ENCODE results near the gene SEMA5A.

SEMA5A gene

DNA sequence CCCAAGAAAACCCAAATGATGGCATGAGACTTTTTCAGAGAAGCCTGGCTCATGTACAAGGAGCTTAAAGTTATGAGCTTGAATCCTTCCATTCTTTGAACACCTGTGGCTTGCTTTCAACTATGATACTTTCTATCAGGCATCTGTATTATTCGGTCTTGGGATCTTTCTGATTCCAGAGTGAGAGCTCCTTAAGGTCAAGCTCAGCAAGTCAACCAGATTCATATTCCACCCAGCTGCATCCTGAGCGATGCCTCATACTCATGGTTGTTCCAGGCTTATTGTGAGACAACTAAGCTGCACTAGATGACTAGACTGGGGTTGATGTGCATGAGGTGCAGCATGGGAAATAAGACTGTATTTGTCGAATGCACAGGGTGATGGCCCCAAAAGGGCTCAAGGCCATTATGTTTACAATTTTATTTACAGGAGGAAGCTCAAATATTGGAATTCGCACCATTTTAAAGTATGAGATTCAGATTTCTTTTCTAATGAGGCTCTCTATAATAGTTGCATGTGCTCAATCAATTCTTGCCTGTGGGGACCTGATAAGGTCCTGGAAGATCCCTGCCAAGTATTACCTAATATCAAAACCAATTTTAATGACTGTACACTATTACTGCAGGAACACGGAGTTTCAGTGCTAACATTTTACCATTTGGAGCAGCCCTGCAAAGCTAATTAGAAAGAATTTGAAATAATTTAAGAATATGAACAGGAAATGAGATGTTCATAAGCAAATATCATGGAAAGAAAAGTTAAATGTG is 453.8 kb downstream of the SEMA5A start:
- H3K79me1 ChIP-seq (ENCODE audit: low read length), result no peaks in the 10 kb centered on the region
- no CpG with 5 or more reads among the region's 5 CpGs for WGBS (ENCODE audit: extremely low coverage, insufficient coverage, low lambda C conversion rate)
- no peak overlapping the region for H3K4ac ChIP-seq (ENCODE audit: low read depth, low read length)
- no peak overlapping the region for H3K27ac ChIP-seq (ENCODE audit: low read depth, low read length)
- H4K8ac ChIP-seq (ENCODE audit: low read depth, low read length), result no peak overlapping the region
- no peak overlapping the region for H2BK5ac ChIP-seq (ENCODE audit: low read length)
- H3K79me2 ChIP-seq (ENCODE audit: control insufficient read depth, insufficient read depth, low read length), result no peaks in the 10 kb centered on the region
- no peak overlapping the region for H2BK120ac ChIP-seq (ENCODE audit: low read depth, low read length)
- no peak overlapping the region for H3K9ac ChIP-seq (ENCODE audit: low read length)
- H3K18ac ChIP-seq (ENCODE audit: low read length), result no peak overlapping the region
- H3K4me3 ChIP-seq (ENCODE audit: low read length), result no peak overlapping the region
- H3K4me2 ChIP-seq (ENCODE audit: low read length), result no peak overlapping the region
- H3K4me1 ChIP-seq (ENCODE audit: control insufficient read depth, low read depth, low read length), result no peaks in the 10 kb centered on the region
- H3K23ac ChIP-seq (ENCODE audit: low read length), result no peak overlapping the region
- DNase-seq, result no peak
- H2AK5ac ChIP-seq (ENCODE audit: low read length), result no peak overlapping the region
- H4K5ac ChIP-seq (ENCODE audit: low read length), result no peak overlapping the region
- no peaks in the 10 kb centered on the region for H3K36me3 ChIP-seq (ENCODE audit: control insufficient read depth, insufficient read depth, low read length)
- H2BK15ac ChIP-seq (replicated peaks; ENCODE audit: low read depth), result no peak overlapping the region
- no peaks in the 10 kb centered on the region for H3K27me3 ChIP-seq (ENCODE audit: insufficient read depth, low read length, poor library complexity)
- no peak overlapping the region for H3K56ac ChIP-seq (ENCODE audit: low read length)

GRCh38 chr5:9090381-9091026 is 455.4 kb downstream of the SEMA5A start:
- Histone ChIP-seq H4K5ac (ENCODE audit: low read length) (no peak overlapping the region), H3K79me1 (ENCODE audit: low read length) (no peaks in the 10 kb centered on the region), H3K56ac (ENCODE audit: low read length) (no peak overlapping the region), H3K27ac (ENCODE audit: low read depth, low read length) (no peak overlapping the region), H2AK5ac (ENCODE audit: low read length) (no peak overlapping the region), H2BK5ac (ENCODE audit: low read length) (no peak overlapping the region), H3K4ac (ENCODE audit: low read depth, low read length) (no peak overlapping the region), H3K36me3 (ENCODE audit: control insufficient read depth, insufficient read depth, low read length) (no peaks in the 10 kb centered on the region), H3K23ac (ENCODE audit: low read length) (no peak overlapping the region), H3K4me1 (ENCODE audit: control insufficient read depth, low read depth, low read length) (no peaks in the 10 kb centered on the region), H3K4me2 (ENCODE audit: low read length) (no peak overlapping the region), H2BK15ac (replicated peaks; ENCODE audit: low read depth) (no peak overlapping the region), H3K9ac (ENCODE audit: low read length) (no peak overlapping the region), H3K4me3 (ENCODE audit: low read length) (no peak overlapping the region), H4K8ac (ENCODE audit: low read depth, low read length) (no peak overlapping the region), H3K27me3 (ENCODE audit: insufficient read depth, low read length, poor library complexity) (no peaks in the 10 kb centered on the region), H2BK120ac (ENCODE audit: low read depth, low read length) (no peak overlapping the region), H3K18ac (ENCODE audit: low read length) (no peak overlapping the region), H3K79me2 (ENCODE audit: control insufficient read depth, insufficient read depth, low read length) (no peaks in the 10 kb centered on the region)
- WGBS (ENCODE audit: extremely low coverage, insufficient coverage, low lambda C conversion rate), result no CpG with 5 or more reads among the region's 7 CpGs
- no peak for DNase-seq

DNA sequence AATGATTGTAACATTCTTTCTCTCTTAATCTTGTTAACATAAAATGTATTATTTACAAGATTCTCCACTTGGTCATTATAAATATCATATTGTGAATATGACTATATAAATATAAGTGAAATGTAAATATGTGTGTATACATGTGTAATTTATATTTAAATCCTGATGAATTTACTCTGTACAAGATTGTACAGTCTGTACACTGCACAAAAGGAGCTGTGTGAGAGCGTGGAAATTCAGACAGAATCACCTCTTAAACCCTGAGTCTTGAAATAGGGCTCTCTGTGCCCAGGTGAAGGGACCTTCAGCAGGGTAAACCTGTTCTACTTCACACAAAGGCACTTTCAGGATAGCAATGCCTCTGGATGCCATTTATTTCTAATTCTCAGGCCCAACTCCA is 456.0 kb downstream of the SEMA5A start:
- Histone ChIP-seq H3K4me2 (ENCODE audit: low read length) (no peak overlapping the region), H3K4me3 (ENCODE audit: low read length) (no peak overlapping the region), H2AK5ac (ENCODE audit: low read length) (no peak overlapping the region), H3K23ac (ENCODE audit: low read length) (no peak overlapping the region), H3K4me1 (ENCODE audit: control insufficient read depth, low read depth, low read length) (no peaks in the 10 kb centered on the region), H3K27ac (ENCODE audit: low read depth, low read length) (no peak overlapping the region), H3K56ac (ENCODE audit: low read length) (no peak overlapping the region), H2BK120ac (ENCODE audit: low read depth, low read length) (no peak overlapping the region), H3K9ac (ENCODE audit: low read length) (no peak overlapping the region), H4K5ac (ENCODE audit: low read length) (no peak overlapping the region), H3K36me3 (ENCODE audit: control insufficient read depth, insufficient read depth, low read length) (no peaks in the 10 kb centered on the region), H3K27me3 (ENCODE audit: insufficient read depth, low read length, poor library complexity) (no peaks in the 10 kb centered on the region), H3K79me2 (ENCODE audit: control insufficient read depth, insufficient read depth, low read length) (no peaks in the 10 kb centered on the region), H3K18ac (ENCODE audit: low read length) (no peak overlapping the region), H3K4ac (ENCODE audit: low read depth, low read length) (no peak overlapping the region), H2BK5ac (ENCODE audit: low read length) (no peak overlapping the region), H3K79me1 (ENCODE audit: low read length) (no peaks in the 10 kb centered on the region), H4K8ac (ENCODE audit: low read depth, low read length) (no peak overlapping the region), H2BK15ac (replicated peaks; ENCODE audit: low read depth) (no peak overlapping the region)
- DNase-seq, result no peak
- WGBS (ENCODE audit: extremely low coverage, insufficient coverage, low lambda C conversion rate), result no CpG with 5 or more reads among the region's 1 CpG

GRCh38 chr5:9082996-9083395 is 462.9 kb downstream of the SEMA5A start:
- no peak for DNase-seq
- no peaks in the 10 kb centered on the region for H3K79me1 ChIP-seq (ENCODE audit: low read length)

DNA sequence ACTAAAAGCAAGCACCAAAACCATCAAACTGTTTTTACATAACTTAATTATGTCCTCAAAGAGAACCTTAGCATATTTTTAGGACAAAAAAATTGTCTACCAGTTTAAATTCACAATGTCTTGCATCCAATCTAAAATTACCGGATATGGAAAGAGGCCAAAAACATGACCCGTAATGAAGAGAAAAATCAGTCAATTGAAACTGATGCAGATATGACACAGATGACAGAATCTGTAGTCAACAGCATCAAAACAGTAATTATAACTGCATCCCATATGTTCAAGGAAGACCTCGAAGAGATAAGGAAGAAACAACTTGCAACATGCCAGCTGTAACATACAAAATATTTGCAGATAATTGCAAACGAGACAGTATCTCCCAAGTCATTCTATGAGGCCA is 473.2 kb downstream of the SEMA5A start:
- Histone ChIP-seq H3K56ac (ENCODE audit: low read length) (no peak overlapping the region), H3K23ac (ENCODE audit: low read length) (no peak overlapping the region), H2BK5ac (ENCODE audit: low read length) (no peak overlapping the region), H3K4ac (ENCODE audit: low read depth, low read length) (no peak overlapping the region), H3K4me2 (ENCODE audit: low read length) (no peak overlapping the region), H4K8ac (ENCODE audit: low read depth, low read length) (no peak overlapping the region), H3K27me3 (ENCODE audit: insufficient read depth, low read length, poor library complexity) (no peaks in the 10 kb centered on the region), H3K4me1 (ENCODE audit: control insufficient read depth, low read depth, low read length) (no peaks in the 10 kb centered on the region), H3K9ac (ENCODE audit: low read length) (no peak overlapping the region), H2BK15ac (replicated peaks; ENCODE audit: low read depth) (no peak overlapping the region), H3K36me3 (ENCODE audit: control insufficient read depth, insufficient read depth, low read length) (no peaks in the 10 kb centered on the region), H3K4me3 (ENCODE audit: low read length) (no peak overlapping the region), H2BK120ac (ENCODE audit: low read depth, low read length) (no peak overlapping the region), H2AK5ac (ENCODE audit: low read length) (no peak overlapping the region), H4K5ac (ENCODE audit: low read length) (no peak overlapping the region), H3K27ac (ENCODE audit: low read depth, low read length) (no peak overlapping the region), H3K18ac (ENCODE audit: low read length) (no peak overlapping the region), H3K79me2 (ENCODE audit: control insufficient read depth, insufficient read depth, low read length) (no peaks in the 10 kb centered on the region), H3K79me1 (ENCODE audit: low read length) (no peaks in the 10 kb centered on the region)
- DNase-seq, result no peak
- WGBS (ENCODE audit: extremely low coverage, insufficient coverage, low lambda C conversion rate), result no CpG with 5 or more reads among the region's 4 CpGs

More at GRCh38 chr5:9082996-9083395, 462.9 kb downstream of the SEMA5A start:
- H3K36me3 ChIP-seq (ENCODE audit: control insufficient read depth, insufficient read depth, low read length), result no peaks in the 10 kb centered on the region
- H2AK5ac ChIP-seq (ENCODE audit: low read length), result no peak overlapping the region
- no peaks in the 10 kb centered on the region for H3K4me1 ChIP-seq (ENCODE audit: control insufficient read depth, low read depth, low read length)
- H3K4me3 ChIP-seq (ENCODE audit: low read length), result no peak overlapping the region
- no peak overlapping the region for H2BK5ac ChIP-seq (ENCODE audit: low read length)
- H3K9ac ChIP-seq (ENCODE audit: low read length), result no peak overlapping the region
- H3K18ac ChIP-seq (ENCODE audit: low read length), result no peak overlapping the region
- no peak overlapping the region for H3K27ac ChIP-seq (ENCODE audit: low read depth, low read length)
- H3K4ac ChIP-seq (ENCODE audit: low read depth, low read length), result no peak overlapping the region
- no peak overlapping the region for H3K23ac ChIP-seq (ENCODE audit: low read length)
- no peak overlapping the region for H3K56ac ChIP-seq (ENCODE audit: low read length)
- no peaks in the 10 kb centered on the region for H3K27me3 ChIP-seq (ENCODE audit: insufficient read depth, low read length, poor library complexity)
- H3K4me2 ChIP-seq (ENCODE audit: low read length), result no peak overlapping the region
- H2BK15ac ChIP-seq (replicated peaks; ENCODE audit: low read depth), result no peak overlapping the region
- H4K8ac ChIP-seq (ENCODE audit: low read depth, low read length), result no peak overlapping the region
- no peaks in the 10 kb centered on the region for H3K79me2 ChIP-seq (ENCODE audit: control insufficient read depth, insufficient read depth, low read length)
- WGBS (ENCODE audit: extremely low coverage, insufficient coverage, low lambda C conversion rate), result no CpG with 5 or more reads among the region's 1 CpG
- no peak overlapping the region for H4K5ac ChIP-seq (ENCODE audit: low read length)
- no peak overlapping the region for H2BK120ac ChIP-seq (ENCODE audit: low read depth, low read length)

- H3K27me3 ChIP-seq (ENCODE audit: insufficient read depth, low read length, poor library complexity), result no peaks in the 10 kb centered on the region
- H4K8ac ChIP-seq (ENCODE audit: low read depth, low read length), result no peak overlapping the region
- H2AK5ac ChIP-seq (ENCODE audit: low read length), result no peak overlapping the region
- no peak overlapping the region for H3K4me2 ChIP-seq (ENCODE audit: low read length)
- DNase-seq, result no peak
- no peak overlapping the region for H3K4ac ChIP-seq (ENCODE audit: low read depth, low read length)
- no peak overlapping the region for H4K5ac ChIP-seq (ENCODE audit: low read length)
- H3K18ac ChIP-seq (ENCODE audit: low read length), result no peak overlapping the region
- no peak overlapping the region for H3K27ac ChIP-seq (ENCODE audit: low read depth, low read length)
- H3K9ac ChIP-seq (ENCODE audit: low read length), result no peak overlapping the region
- H3K79me2 ChIP-seq (ENCODE audit: control insufficient read depth, insufficient read depth, low read length), result no peaks in the 10 kb centered on the region
- H3K56ac ChIP-seq (ENCODE audit: low read length), result no peak overlapping the region
- no peaks in the 10 kb centered on the region for H3K36me3 ChIP-seq (ENCODE audit: control insufficient read depth, insufficient read depth, low read length)
- no peak overlapping the region for H2BK5ac ChIP-seq (ENCODE audit: low read length)
- H3K23ac ChIP-seq (ENCODE audit: low read length), result no peak overlapping the region
- no peak overlapping the region for H2BK120ac ChIP-seq (ENCODE audit: low read depth, low read length)
- H2BK15ac ChIP-seq (replicated peaks; ENCODE audit: low read depth), result no peak overlapping the region
- H3K4me1 ChIP-seq (ENCODE audit: control insufficient read depth, low read depth, low read length), result no peaks in the 10 kb centered on the region
- H3K4me3 ChIP-seq (ENCODE audit: low read length), result no peak overlapping the region
- H3K79me1 ChIP-seq (ENCODE audit: low read length), result no peaks in the 10 kb centered on the region
Observed at GRCh38 chr5:9071524-9071923, 474.4 kb downstream of the SEMA5A start.
